Measurements from ENCODE around the gene SLC25A33.

SLC25A33 gene

DNA sequence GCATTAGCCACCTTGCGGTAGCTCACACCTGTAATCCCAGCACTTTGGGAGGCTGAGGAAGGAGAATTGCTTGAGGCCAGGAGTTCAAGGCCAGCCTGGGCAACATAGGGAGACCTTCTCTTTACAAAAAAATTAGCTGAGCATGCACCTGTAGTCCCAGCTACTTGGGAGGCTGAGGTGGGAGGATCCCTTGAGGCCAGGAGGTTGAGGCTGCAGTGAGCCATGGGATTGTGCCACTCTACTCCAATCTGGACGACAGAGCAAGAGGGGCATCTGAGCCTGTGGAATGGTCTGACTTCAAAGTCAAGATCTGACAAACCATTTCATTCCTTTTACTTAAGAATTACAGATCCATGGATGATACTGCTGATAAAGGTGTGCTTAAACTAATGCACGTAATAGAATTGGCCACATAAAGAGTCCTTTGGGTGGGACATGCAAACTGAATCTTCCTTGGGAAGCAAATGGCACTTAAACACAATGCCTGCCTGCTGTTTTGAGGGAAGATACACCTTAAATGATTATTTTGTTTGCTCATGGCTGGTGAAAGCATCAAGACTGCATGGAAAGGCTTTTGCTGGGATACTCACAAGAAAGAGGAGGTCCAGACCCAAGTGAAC lies 47.0 kb downstream of the SLC25A33 start:
- no peak for DNase-seq

DNA sequence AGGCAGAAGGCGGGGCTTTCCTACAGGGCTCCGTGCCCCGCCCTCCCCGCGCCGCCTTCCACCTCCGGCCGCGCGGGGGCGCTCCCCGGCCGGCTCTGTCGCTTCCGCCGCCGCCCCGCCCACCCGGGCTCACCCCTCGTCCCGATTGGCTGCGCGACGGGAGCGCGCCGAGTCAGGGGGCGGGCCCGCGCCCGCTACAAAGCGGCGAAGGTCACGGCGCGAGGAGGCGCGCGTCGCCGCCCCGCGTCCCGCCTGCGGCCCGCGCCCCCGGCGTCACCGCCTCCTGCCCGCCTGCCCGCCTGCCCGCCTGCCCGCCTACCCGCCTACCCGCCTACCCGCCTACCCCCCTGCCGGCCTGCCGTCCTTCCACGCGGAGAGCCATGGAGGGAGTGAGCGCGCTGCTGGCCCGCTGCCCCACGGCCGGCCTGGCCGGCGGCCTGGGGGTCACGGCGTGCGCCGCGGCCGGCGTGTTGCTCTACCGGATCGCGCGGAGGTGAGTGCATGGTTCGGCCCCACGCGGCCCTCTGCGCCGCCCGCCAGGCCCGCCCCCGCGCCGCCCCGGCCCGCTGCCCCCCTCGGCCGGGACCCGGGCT lies 49.4 kb downstream of the SLC25A33 start, which contains the start of gene TMEM201:
TMEM201 (plus strand) TSS at position 361 of the 593 bp plus-strand sequence; CDS start at position 381, 20 bp downstream.
- peak in 57 of 58 donors; percentile 47 to 95 (median 87) for DNase-seq

DNA sequence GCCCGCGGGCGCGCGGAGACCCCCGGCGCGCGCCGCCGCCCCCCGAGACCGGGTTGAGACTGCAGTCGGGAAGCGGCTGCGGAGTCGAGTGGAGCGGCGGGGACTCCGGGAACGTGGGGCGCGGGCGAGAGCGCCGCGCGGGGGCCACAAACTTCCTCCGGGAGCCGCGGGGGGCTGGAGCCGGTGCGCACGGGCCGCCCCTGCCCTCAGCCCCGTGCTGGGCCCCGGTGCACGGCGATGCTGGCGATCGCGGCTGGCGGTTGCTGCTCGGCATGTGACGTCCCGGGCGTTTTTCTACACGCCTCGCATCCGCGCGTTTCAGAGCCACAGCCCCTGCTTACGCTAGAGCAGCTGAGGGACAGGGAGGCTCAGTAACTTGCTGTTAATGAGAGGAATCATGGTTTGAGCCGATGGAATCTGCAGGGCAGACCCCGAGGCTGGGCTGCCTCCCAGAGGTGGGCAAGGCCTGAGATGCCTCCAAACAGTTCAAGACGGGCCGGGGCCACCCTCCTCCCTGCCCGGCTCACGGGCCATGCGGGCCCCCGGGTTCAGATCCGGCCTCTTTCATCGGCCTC lies 50.0 kb downstream of the SLC25A33 start:
- DNase-seq = peak in 12 of 58 donors; percentile 11 to 48 (median 24)

DNA sequence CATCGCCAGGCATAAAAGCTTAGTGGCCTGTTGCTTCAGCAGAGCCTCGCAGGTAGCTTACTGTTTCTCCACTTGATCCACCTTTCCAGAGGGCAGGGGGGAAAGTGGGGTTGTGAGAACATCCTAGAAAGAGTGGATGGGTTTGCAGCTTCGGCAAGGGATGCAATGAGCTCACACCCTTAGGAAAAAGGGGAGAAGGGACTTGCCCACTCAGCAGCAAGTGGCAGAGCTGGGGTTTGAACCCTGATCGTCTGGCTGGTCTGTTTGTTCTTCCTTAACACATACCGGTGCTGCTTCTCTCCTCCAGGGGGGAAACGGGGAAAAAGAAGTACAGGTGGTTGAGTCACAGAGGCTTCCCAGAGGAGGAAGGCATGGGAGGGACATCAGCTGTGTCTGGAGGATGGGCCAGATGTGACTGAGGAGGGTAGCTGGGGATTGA lies 50.5 kb downstream of the SLC25A33 start:
- no peak for DNase-seq

DNA sequence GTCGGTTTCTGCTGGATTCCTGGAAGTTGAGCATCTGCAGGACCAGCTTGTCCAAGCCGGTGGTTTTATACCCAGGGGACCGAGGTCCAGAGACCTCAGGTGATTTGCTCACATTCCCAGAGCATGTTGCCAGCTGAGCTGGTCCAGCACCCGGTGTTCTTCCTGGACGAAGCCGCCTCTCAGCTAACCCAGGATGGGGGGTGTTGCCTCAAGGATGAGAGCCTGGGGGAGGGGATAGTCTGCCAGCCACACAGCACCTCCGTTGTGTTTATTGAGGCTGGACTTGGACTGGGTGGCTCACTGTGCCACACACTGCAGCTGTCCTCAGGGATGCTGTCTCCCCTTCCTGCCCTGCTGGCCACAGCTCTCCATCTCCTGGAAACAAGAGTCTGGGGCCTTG lies 50.9 kb downstream of the SLC25A33 start:
- DNase-seq = no peak

DNA sequence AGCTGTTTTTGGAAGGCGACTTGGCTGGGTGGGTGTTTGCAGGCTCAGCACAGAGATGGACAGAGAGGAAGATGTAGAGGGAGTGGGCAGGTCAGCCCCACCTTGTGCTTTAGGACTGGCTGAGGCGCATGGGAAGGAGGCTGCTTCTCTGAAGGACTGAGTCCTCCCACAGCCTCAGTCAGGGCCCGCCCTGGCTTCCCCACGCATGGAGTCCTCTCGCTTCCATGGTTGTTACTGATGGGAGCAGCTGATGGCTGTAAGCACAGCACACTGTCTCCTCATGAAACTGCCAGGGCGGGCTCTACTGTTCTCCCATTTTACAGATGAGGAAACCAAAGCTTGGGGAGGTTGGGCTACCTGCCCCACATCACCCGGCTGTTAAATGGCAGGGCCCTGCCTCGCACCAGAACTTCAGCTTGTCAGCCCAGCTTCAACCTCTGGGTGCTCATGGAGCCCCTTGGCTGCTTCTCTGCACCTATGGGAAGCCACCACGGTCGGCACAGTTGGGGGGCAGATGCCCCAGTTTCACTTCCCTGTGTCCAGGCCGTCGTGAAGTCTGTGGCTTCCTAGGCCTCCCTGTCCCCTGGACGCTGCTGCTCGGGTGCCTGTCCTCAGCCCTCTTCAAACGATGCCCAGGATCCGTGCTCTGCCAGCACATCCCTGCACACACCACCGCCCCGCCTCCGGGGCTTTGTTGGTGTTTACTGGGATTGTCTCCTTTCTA lies 51.8 kb downstream of the SLC25A33 start:
- peak in 2 of 58 donors; percentile 12 to 49 for DNase-seq

DNA sequence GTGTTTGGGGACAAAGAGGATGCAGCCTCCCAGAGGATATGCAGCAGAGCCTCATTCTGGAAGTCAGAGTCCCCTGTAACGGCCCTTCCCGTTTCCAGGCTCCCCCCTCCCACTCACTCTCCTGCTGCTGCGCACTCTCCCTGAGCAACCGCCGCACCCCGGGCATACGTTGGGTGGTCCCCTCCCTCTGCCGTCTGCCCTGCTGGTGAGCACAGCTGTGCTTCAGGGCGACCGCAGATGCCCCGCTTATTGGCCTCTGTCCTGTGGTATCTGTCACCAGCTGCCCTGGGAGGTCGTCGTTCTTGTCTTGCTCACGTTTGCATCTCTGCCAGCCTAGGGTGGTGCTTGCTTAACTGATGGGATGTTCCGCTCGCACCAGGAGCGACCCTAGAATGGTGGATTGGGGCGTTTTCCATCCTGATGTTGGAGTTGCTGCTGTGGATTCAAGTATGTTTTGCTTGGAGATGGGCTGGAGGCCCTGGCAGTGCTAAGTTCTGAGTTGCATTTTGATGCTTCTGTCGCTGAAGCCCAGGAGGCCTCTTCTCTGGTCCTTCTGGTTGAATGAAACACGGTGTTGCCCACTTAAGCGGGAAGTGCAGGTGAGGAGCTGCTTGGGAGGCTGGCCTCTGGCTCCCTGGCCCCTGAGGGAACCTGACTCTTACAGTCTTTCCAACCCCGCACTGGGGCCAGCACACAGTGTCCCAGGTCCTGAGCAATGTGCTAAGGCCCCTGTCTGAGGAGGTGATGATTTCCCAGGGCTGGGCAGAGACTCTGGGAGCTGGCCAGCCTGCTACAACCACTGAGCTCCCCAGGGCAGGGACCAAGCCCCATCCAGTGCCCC lies 52.6 kb downstream of the SLC25A33 start:
- DNase-seq = peak in 5 of 58 donors; percentile 31 to 49 (median 37)

DNA sequence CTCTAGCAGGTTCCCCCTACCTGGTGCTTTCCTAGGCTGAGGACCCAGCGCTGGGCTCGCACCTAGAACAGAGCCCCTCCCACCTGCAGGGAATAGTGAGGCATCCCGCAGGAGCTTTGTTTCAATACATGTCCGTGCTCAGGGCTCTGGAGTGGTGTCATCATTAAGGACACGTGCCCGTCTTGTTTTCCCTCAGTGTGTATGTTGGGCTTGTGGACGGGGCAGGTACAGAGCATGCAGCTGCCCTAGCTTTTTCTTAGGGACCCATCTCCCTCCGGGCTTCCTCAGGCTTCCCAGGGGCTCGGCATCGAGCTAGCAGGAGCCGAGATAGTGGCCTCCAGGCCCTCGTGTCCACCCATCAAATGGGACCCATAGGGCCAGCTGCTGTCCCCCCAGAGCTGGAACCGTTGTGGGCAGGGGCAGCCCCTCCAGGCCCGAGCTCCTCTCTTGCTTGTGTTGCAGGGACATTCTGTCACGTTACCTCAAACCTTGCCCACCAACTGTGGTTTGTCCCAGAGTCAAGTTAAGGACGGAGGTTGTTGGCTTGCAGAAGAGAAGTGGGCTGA lies 53.3 kb downstream of the SLC25A33 start:
- no peak for DNase-seq

DNA sequence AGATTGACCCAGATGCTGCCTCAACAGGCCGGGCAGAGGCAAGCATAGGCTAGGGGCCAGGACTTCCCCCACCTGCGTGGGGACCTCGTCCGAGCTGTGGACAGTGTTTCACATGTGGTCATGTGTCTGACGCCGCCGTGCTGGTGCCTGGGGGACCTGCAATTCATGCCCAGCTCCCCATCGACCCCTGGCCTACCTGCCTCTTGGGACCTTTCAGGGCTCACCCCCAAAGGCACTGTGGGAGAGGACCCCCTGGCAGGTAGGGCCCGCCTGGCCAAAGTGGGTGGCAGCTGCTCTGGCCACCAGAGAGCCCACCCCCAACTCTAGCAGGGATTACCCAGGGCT lies 53.9 kb downstream of the SLC25A33 start:
- DNase-seq = no peak

DNA sequence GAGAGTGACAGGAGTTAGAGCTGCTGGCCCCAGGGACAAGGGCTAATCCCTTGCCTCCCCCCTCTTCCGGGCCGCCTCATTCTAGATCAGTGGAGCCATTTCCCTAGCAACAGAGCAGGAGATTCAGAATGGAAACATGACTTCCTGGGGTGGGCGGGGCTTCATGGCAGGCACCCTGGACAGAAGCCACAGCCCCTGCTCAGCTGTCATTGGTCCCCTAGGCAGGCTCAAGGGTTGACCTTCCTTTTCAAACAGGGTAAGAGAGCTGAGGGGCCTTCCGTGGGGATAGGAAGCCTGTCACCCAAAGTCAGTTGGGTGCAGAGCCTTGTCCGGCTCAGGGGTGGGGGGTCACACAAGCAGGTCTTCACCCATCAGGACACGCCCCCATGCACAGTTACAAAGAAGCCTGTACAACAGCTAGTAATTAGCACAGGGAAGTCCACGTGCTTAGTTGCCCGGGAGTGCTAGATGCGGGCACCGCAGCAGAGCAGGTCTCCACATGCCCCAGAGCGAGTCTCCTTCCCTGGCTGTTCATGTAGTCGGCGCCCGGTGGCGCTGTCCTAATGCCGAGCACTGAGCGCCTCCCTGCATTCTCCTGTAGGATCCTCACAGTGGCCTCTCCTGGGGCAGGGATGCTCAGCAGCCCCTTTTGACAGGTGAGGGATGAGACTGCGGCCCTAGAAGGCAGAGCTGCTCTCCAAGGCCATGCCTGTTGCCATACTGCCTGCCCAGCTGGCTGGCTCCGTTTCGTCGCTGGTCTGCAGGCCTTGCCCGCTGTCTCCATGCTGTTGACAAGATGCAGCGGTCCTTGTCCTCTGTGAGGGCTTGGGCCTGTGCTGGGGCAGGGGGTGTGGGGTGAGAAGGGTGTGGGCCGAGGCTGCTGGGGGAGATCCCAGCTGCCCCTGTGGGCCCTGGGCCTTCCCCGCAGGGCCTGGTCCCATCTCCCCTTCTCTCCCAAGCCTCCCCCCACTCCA lies 54.5 kb downstream of the SLC25A33 start:
- peak in 33 of 58 donors; percentile 20 to 68 (median 42) for DNase-seq

DNA sequence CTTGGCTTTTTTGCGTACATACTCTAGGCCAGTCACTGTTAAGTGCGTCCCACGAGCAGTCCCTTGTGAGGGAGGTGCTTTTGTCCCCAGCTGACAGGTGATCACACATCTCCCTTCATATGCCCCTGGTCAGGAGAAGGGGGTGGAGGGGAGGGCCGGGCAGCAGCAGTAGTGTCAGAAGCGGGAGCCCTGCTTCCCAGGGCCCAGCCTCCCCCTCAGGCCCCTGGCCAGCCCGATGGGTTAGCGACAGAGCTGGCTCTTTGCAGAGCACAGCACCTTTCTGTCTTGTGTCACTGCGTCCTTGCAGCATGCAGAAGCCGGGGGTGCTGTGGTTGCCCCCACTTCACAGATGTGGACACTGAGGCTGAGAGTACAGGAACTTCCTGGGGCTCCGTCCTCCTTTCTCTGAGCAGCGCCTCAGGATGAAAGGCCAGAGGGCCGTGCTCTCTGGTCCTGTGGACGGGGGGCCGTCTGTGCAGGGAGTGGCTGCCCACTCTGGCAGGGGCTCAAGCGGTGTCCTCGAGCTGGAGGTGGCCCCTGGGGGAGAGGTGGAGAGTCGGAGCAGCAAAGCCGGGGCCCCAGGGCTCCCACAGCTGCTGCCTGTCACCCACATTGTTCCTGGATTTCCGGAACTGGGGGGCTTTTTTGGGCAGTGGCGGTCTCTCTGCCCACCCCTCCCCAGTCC lies 55.3 kb downstream of the SLC25A33 start:
- no peak for DNase-seq

DNA sequence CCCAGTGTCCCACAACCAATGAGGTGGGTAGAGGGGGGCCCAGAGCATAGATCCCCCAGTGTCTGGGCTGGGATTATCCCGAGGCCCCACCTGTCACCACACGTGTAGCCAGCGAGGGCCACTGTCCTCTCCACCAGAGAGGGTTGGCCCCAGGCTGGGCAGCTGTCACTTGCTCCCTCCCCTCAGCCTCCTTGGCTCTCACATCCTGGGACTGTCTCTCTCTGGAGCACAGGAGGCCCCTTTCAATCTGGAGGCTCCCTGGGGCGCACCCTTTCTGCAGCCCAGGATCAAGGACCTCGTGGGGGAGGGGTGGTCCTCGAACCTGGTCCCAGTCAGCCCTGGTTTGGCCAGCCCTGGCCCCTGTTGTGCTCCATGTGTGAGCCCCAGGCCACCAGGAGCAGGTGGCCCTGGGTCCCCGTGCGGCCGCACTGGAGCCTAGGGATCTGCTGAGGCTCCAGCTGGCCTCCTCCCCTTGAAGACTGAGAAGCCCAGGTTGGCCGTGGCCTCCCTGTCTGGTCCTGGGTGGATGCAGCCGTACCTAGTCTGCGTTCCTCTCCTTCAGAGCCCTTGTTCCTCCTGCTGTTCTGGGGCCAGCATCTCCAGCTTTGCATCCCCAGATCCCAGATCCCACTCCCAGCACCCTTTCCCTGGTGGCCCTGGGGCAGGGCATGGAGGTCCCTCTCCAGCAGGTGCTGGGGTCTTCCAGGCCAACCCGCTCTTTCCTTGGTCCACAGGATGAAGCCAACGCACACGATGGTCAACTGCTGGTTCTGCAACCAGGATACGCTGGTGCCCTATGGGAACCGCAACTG lies 56.1 kb downstream of the SLC25A33 start:
- no peak for DNase-seq

DNA sequence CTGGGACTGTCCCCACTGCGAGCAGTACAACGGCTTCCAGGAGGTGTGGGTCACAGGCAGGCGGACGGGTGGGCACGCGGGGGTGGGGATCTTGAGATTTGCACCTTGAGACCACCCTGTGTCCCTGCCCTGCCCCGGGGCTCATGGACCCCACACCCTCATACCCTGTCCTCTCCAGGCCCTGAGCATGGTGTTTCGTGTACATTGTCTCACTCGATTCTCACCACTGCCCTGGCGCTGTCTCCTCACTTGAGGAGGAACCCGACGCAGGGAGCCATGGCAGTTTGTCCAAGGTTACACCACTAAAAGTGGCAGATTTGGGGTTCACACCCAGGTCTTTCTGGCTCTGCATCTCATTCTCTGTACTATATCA lies 56.7 kb downstream of the SLC25A33 start:
- no peak for DNase-seq

DNA sequence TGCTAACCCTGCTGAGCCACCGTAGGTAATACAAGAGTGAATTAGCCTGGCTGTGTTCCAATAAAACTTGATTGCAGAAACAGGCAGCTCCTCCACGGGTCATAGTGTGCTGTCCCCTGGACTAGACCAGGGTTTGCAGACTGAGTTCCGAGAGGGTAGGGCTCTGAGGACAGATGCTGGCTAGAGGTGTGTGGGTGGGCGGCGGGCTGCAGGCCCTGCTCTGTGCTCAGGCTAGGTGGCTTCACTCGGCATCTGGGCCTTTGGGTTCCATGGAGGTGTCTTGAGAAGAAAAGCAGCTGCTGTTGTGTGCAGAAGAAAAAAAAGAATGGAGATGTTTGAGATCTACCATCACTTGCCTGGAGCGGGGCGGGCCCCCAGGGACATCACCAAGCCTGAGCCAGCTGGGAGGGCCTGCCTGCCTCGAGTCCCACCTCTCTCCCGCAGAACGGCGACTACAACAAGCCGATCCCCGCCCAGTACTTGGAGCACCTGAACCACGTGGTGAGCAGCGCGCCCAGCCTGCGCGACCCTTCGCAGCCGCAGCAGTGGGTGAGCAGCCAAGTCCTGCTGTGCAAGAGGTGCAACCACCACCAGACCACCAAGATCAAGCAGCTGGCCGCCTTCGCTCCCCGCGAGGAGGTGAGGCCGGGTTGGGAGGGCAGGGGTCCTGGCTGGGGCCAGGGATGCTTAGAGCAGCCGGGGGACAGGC lies 57.3 kb downstream of the SLC25A33 start:
- DNase-seq = no peak

DNA sequence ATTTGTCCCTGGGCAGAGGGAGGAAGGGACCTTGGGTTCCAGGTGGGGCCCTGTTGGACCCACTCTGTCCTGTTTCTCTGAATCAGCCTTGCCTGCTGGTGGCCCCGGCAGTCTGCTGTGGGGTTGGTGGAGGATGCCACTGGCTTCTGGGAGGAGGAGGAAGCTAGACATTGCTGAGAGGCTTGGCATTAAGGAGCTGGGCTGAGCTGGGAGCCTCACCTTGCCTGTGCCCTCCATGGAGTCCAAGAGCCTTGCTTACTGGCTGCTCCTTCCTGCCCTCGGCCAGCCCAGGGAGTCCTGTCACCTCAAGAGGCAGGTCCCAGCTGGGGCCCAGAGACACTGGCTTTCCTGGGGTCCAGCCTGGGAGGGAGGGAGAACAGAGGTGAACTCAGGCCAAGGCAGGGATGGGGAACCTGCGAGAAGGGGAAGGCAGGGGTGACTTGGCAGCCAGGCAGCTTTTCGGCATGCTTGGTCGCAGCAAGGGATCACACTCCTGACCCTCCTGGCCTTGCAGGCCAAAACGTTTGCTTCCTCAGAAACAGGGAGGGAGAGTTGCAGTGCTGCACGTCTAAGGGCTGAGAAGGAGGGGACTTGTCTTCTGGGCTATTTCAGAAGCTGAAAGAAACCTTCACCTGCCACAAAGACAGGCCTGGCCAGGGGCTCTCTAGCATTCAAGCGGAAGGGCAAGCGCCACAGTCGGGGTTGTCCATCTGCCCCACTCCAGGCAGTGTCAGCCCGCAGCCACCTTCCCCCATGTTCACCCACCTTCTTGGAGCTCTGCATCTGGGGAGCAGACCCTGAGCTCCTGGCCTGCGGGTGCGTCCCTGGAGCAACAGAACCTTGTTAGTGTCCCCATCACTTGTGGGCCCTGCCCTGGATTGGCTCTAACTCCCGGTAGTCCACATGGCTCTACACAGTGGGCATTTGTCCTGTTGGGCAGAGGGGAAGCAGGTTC lies 58.4 kb downstream of the SLC25A33 start:
- DNase-seq = no peak

DNA sequence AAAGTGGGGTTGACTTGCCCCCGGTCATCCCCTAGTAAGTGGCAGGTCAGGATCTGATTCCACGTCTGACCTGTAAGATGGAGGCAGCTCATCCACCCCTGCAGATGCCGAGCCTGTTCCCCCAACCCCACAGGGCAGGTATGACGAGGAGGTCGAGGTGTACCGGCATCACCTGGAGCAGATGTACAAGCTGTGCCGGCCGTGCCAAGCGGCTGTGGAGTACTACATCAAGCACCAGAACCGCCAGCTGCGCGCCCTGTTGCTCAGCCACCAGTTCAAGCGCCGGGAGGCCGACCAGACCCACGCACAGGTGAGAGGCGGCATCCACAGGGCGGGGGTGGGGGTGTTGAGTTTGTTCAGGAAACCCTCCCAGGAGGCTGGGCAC lies 59.0 kb downstream of the SLC25A33 start:
- no peak for DNase-seq
